ENCODE data around the gene ACYP2. TPM values are rescaled to one million over a fixed set of nuclear protein-coding genes. Genes with fewer than 3 reads are reported as not detected.
"Not testable (repeated sequence)": the region's sequence is repeated elsewhere in the genome, so short reads cannot be mapped to it uniquely, and the experiment has no call there.

ACYP2 gene
- total RNA-seq, 1 donor from 2014 or later = 11.8 TPM

- Mint-ChIP-seq H3K36me3 (no peaks in the 10 kb centered on the region), H3K27ac (no peak overlapping the region), H3K4me3 (no peak overlapping the region), H3K4me1 (no peaks in the 10 kb centered on the region), H3K27me3 (ENCODE audit: low read depth) (peaks cover 12% of the 10 kb centered on the region), H3K9me3 (peaks cover 7% of the 10 kb centered on the region)
- TF ChIP-seq CTCF (IDR thresholded peaks at IDR 0.05; ENCODE audit: unreplicated experiment) = no peak
- DNase-seq (ENCODE audit: low spot score in 2 of 2, unreplicated experiment in 2 of 2) = no peak
These were observed 169.4 kb downstream of the ACYP2 start for GRCh38 chr2:54284826-54285225.

GRCh38 chr2:54285451-54285850 lies 170.0 kb downstream of the ACYP2 start:
- peaks cover 7% of the 10 kb centered on the region for H3K9me3 Mint-ChIP-seq

GRCh38 chr2:54287532-54287931 lies 172.1 kb downstream of the ACYP2 start:
- no peak for DNase-seq (ENCODE audit: low spot score in 2 of 2, unreplicated experiment in 2 of 2)
- TF ChIP-seq CTCF (IDR thresholded peaks at IDR 0.05; ENCODE audit: unreplicated experiment) = no peak
- Mint-ChIP-seq H3K27ac (no peak overlapping the region), H3K36me3 (no peaks in the 10 kb centered on the region), H3K4me1 (peaks cover 1% of the 10 kb centered on the region), H3K27me3 (ENCODE audit: low read depth) (peaks cover 28% of the 10 kb centered on the region), H3K9me3 (peaks cover 7% of the 10 kb centered on the region), H3K4me3 (no peak overlapping the region)

More at GRCh38 chr2:54285451-54285850, 170.0 kb downstream of the ACYP2 start:
- Mint-ChIP-seq H3K4me1 (peaks cover 1% of the 10 kb centered on the region), H3K27me3 (ENCODE audit: low read depth) (peaks cover 15% of the 10 kb centered on the region), H3K36me3 (no peaks in the 10 kb centered on the region), H3K4me3 (no peak overlapping the region), H3K27ac (no peak overlapping the region)
- DNase-seq (ENCODE audit: low spot score in 2 of 2, unreplicated experiment in 2 of 2) = no peak
- no peak for TF ChIP-seq CTCF (IDR thresholded peaks at IDR 0.05; ENCODE audit: unreplicated experiment)

GRCh38 chr2:54289917-54290316 lies 174.5 kb downstream of the ACYP2 start:
- H3K27ac Mint-ChIP-seq = no peak overlapping the region

GRCh38 chr2:54290356-54291025 lies 175.1 kb downstream of the ACYP2 start:
- no peak overlapping the region for H3K27ac Mint-ChIP-seq

More at GRCh38 chr2:54289917-54290316, 174.5 kb downstream of the ACYP2 start:
- Mint-ChIP-seq H3K4me1 (peaks cover 1% of the 10 kb centered on the region), H3K27me3 (ENCODE audit: low read depth) (peaks cover 28% of the 10 kb centered on the region), H3K4me3 (no peak overlapping the region), H3K36me3 (no peaks in the 10 kb centered on the region), H3K9me3 (peaks cover 7% of the 10 kb centered on the region)
- no peak for TF ChIP-seq CTCF (IDR thresholded peaks at IDR 0.05; ENCODE audit: unreplicated experiment)
- DNase-seq (ENCODE audit: low spot score in 2 of 2, unreplicated experiment in 2 of 2) = no peak

GRCh38 chr2:54294665-54295064 lies 179.2 kb downstream of the ACYP2 start:
- H3K27me3 Mint-ChIP-seq (ENCODE audit: low read depth) = peaks cover 21% of the 10 kb centered on the region
- DNase-seq (ENCODE audit: low spot score in 2 of 2, unreplicated experiment in 2 of 2); H3K9me3 Mint-ChIP-seq: not testable (repeated sequence)

More at GRCh38 chr2:54290356-54291025, 175.1 kb downstream of the ACYP2 start:
- peaks cover 28% of the 10 kb centered on the region for H3K27me3 Mint-ChIP-seq (ENCODE audit: low read depth)
- no peak overlapping the region for H3K4me3 Mint-ChIP-seq
- H3K9me3 Mint-ChIP-seq = peaks cover 4% of the 10 kb centered on the region
- DNase-seq (ENCODE audit: low spot score in 2 of 2, unreplicated experiment in 2 of 2) = no peak
- H3K4me1 Mint-ChIP-seq = peaks cover 1% of the 10 kb centered on the region
- H3K36me3 Mint-ChIP-seq = no peaks in the 10 kb centered on the region
- no peak for TF ChIP-seq CTCF (IDR thresholded peaks at IDR 0.05; ENCODE audit: unreplicated experiment)

More at GRCh38 chr2:54294665-54295064, 179.2 kb downstream of the ACYP2 start:
- H3K27ac Mint-ChIP-seq, H3K4me1 Mint-ChIP-seq, H3K4me3 Mint-ChIP-seq, H3K36me3 Mint-ChIP-seq: not testable (repeated sequence)
